SU-DHL-6 (cell line): ENCODE measurements around the gene COL6A2.
"Not testable (repeated sequence)": the region's sequence is repeated elsewhere in the genome, so short reads cannot be mapped to it uniquely, and the experiment has no call there.

Experiments
- H2AFZ ChIP-seq: fragments of 200-600 bp; sonication (generic); 2 replicates; pipeline ENCODE4 v1.6.1; 2014; ENCODE audit warnings: low read depth, mild to moderate bottlenecking, moderate library complexity, mixed read lengths, antibody characterized with exemption, low read length; ENCODE audit not compliant: severe bottlenecking
- H3F3A ChIP-seq: fragments of 200-600 bp; shearing (Covaris generic); 2 replicates; pipeline ENCODE4 v1.6.0; 2016; ENCODE audit warnings: antibody characterized with exemption, mild to moderate bottlenecking; ENCODE audit not compliant: insufficient read depth
- H3K27ac ChIP-seq: fragments of 200-600 bp; sonication (generic); 2 replicates; pipeline ENCODE4 v1.5.1; 2016; ENCODE audit warnings: low read depth, mild to moderate bottlenecking, low read length, moderate library complexity, mixed read lengths
- H3K27me3 ChIP-seq: fragments of 200-600 bp; sonication (generic), shearing (Covaris generic); 2 replicates; pipeline ENCODE4 v1.6.0; 2014; ENCODE audit warnings: mild to moderate bottlenecking, low read length
- H3K36me3 ChIP-seq: fragments of 200-600 bp; sonication (generic); 2 replicates; pipeline ENCODE4 v1.6.1; 2014; ENCODE audit warnings: mild to moderate bottlenecking, low read length, mixed read lengths
- H3K4me2 ChIP-seq: fragments of 300-600, 200-600 bp; shearing (Covaris generic), sonication (generic); 2 replicates; pipeline ENCODE4 v1.6.0; 2014; ENCODE audit warnings: low read length, low read depth, mild to moderate bottlenecking; ENCODE audit not compliant: poor library complexity, severe bottlenecking
- H3K4me3 ChIP-seq: fragments of 200-600 bp; sonication (generic); 2 replicates; pipeline ENCODE4 v1.5.1; 2014; ENCODE audit warnings: antibody characterized with exemption, low read length, mild to moderate bottlenecking, mixed read lengths; ENCODE audit not compliant: insufficient read depth, poor library complexity, severe bottlenecking
- H3K79me2 ChIP-seq: fragments of 200-600 bp; sonication (generic); 2 replicates; pipeline ENCODE4 v1.6.1; 2014; ENCODE audit warnings: mild to moderate bottlenecking, low read length, moderate library complexity; ENCODE audit not compliant: insufficient read depth
- H3K9ac ChIP-seq: fragments of 200-600 bp; sonication (generic); 2 replicates; pipeline ENCODE4 v1.7.0; 2014; ENCODE audit warnings: mild to moderate bottlenecking, low read length
- H3K9me2 ChIP-seq: fragments of 200-600 bp; sonication (generic); replicated peaks from 2 replicates; pipeline ENCODE4 v1.6.1; 2014; ENCODE audit warnings: low read length; ENCODE audit not compliant: insufficient read depth
- H3K9me3 ChIP-seq: fragments of 200-600 bp; sonication (generic); 2 replicates; pipeline ENCODE4 v1.6.1; 2014; ENCODE audit warnings: low read length, mixed read lengths; ENCODE audit not compliant: insufficient read depth
- H4K20me1 ChIP-seq: fragments of 200-600 bp; sonication (generic); 2 replicates; pipeline ENCODE4 v1.6.1; 2014; ENCODE audit warnings: low read depth, mild to moderate bottlenecking, antibody characterized with exemption, low read length, moderate library complexity, mixed read lengths
- CTCF ChIP-seq: fragments of 200-600 bp; sonication (generic); IDR thresholded peaks from one replicate; pipeline ENCODE4 v1.5.1; 2017; ENCODE audit warnings: antibody characterized with exemption, mild to moderate bottlenecking, low read length, moderate library complexity; ENCODE audit not compliant: insufficient read depth, poor library complexity, severe bottlenecking
- EZH2phosphoT487 ChIP-seq: fragments of 200-600 bp; sonication (generic), shearing (Covaris generic); conservative IDR thresholded peaks from 2 replicates; pipeline ENCODE4 v1.6.1; 2018; ENCODE audit warnings: mild to moderate bottlenecking, antibody characterized with exemption, low read length, moderate library complexity, mixed read lengths

The COL6A2 gene

DNA sequence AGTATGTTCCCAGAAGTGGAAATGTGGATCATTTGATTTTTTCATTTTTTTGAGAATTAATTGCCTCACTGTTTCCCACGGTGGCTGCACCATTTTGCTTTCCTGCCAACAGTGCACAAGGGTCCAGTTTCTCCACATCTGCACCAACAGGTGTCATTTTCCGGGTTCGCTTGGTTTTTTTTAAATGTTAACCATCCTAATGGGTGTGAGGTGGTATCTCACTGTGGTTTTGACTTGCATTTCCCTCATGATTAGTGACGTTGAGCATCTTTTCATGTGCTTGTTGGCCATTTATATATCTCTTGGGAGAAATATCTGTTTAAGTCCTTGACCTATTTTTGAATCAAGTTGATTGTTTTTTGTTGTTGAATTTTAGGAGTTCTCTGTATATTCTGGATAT, 3.0 kb downstream of the COL6A2 start:
- no peak overlapping the region for H3K27ac ChIP-seq

GRCh38 chr21:46104104-46104503, 6.2 kb downstream of the COL6A2 start:
- Histone ChIP-seq H3K36me3 (no peaks in the 10 kb centered on the region), H3K4me2 (no peak overlapping the region), H3K9me2 (no peaks in the 10 kb centered on the region), H3K27me3 (no peaks in the 10 kb centered on the region), H2AFZ (no peak overlapping the region), H3F3A (no peaks in the 10 kb centered on the region), H3K27ac (no peak overlapping the region), H4K20me1 (no peaks in the 10 kb centered on the region), H3K4me3 (no peak overlapping the region), H3K9ac (no peak overlapping the region), H3K79me2 (no peaks in the 10 kb centered on the region), H3K9me3 (peaks cover 10% of the 10 kb centered on the region; the same call in 1 of the 2 replicates)
- TF ChIP-seq EZH2phosphoT487 (no peak), CTCF (no peak)

More for the DNA sequence above, 3.0 kb downstream of the COL6A2 start:
- Histone ChIP-seq H3K4me3 (no peak overlapping the region), H3K9me2 (no peaks in the 10 kb centered on the region), H3F3A (no peaks in the 10 kb centered on the region), H3K27me3 (no peaks in the 10 kb centered on the region), H3K9me3 (peaks cover 7% of the 10 kb centered on the region; the same call in 1 of the 2 replicates), H3K79me2 (no peaks in the 10 kb centered on the region), H3K36me3 (no peaks in the 10 kb centered on the region), H2AFZ (no peak overlapping the region), H4K20me1 (no peaks in the 10 kb centered on the region), H3K9ac (no peak overlapping the region), H3K4me2 (no peak overlapping the region)
- TF ChIP-seq CTCF (no peak), EZH2phosphoT487 (no peak)

DNA sequence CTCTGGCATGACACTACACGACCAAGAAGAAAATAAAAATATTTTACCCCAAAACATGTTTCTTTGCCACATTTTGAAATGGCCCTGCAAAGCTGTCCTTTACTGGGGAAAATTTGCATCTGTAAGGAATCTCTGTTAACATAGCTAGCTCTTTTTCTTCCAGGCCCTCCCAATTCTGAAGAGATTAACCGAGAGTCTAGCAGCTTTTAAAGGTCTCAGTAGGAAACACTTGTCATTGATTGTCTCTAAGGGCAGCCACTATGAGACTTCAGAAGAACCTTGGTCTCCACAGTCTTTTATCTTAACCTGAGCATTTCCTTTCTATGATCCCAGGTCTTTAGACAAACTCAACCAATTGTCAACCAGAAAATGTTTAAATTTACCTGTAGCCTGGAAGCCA, 9.5 kb downstream of the COL6A2 start:
- not testable (repeated sequence) for H3K27me3 ChIP-seq, H3F3A ChIP-seq, H3K79me2 ChIP-seq

DNA sequence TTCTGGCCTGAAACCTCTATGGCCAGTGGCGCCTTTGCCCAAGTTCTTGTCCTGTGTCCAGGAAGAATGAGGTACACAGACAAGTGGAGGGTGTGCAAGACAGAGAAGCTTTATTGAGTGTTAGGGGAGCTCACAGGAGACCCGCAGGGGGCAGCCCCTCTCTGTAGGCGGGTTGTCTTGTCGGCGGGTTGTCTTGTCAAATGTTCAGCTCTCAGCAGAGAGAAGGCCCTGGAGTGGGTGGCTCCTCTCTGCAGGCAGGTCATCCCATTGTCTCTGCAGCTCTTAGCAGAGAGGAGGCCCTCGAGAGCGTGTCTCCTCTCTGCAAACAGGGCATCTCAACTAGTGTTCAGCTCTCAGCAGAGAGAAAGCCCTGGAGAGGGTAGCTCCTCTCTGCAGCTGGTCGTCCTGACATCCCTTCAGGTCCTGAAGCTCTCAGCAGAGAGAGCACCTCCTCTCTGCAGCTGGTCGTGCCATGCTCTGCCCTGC, 11.0 kb downstream of the COL6A2 start:
- H3K27ac ChIP-seq = no peak overlapping the region
- H4K20me1 ChIP-seq = no peaks in the 10 kb centered on the region
- H3K9me3 ChIP-seq = peaks cover 4% of the 10 kb centered on the region; the same call in 1 of the 2 replicates
- no peak overlapping the region for H3K4me2 ChIP-seq
- H3K27me3 ChIP-seq = no peaks in the 10 kb centered on the region
- TF ChIP-seq CTCF (no peak), EZH2phosphoT487 (no peak)
- H3K9me2 ChIP-seq = no peaks in the 10 kb centered on the region
- no peak overlapping the region for H2AFZ ChIP-seq
- H3K9ac ChIP-seq = no peak overlapping the region
- no peak overlapping the region for H3K4me3 ChIP-seq
- H3F3A ChIP-seq = no peaks in the 10 kb centered on the region
- H3K36me3 ChIP-seq = no peaks in the 10 kb centered on the region
- no peaks in the 10 kb centered on the region for H3K79me2 ChIP-seq

More for the DNA sequence above, 9.5 kb downstream of the COL6A2 start:
- not testable (repeated sequence) for H3K9ac ChIP-seq, H3K4me2 ChIP-seq, H3K27ac ChIP-seq, H2AFZ ChIP-seq, H3K4me3 ChIP-seq, H4K20me1 ChIP-seq, H3K36me3 ChIP-seq, H3K9me2 ChIP-seq, H3K9me3 ChIP-seq
